Measurements from ENCODE around the gene PBLD.

Gene PBLD

GRCh38 chr10:68334672-68335467, 2.1 kb upstream of the PBLD start:
- H3F3A ChIP-seq (ENCODE audit: control insufficient read depth, insufficient read depth) = peaks cover 28% of the 10 kb centered on the region
- H3K4me3 ChIP-seq (ENCODE audit: low read length) = peak overlapping the region; percentile 83
- no peaks in the 10 kb centered on the region for H3K9me2 ChIP-seq (replicated peaks; ENCODE audit: control insufficient read depth, low read length)
- peak overlapping the region; percentile 87 for H3K4me2 ChIP-seq (ENCODE audit: low read length)
- H3K79me2 ChIP-seq (ENCODE audit: control insufficient read depth, low read length) = peaks cover 91% of the 10 kb centered on the region
- H3K27ac ChIP-seq (ENCODE audit: low read depth, low read length) = peak overlapping the region; percentile 10; the same call in 1 of the 2 replicates
- H3K9me3 ChIP-seq (ENCODE audit: control insufficient read depth, insufficient read depth, low read length) = no peaks in the 10 kb centered on the region
- H4K20me1 ChIP-seq (ENCODE audit: control insufficient read depth, insufficient read depth, low read depth, low read length) = peaks cover 54% of the 10 kb centered on the region
- H3K4me1 ChIP-seq (ENCODE audit: control insufficient read depth, low read length) = peaks cover 47% of the 10 kb centered on the region
- no peaks in the 10 kb centered on the region for H3K27me3 ChIP-seq (ENCODE audit: control insufficient read depth, low read length)
- peaks cover 78% of the 10 kb centered on the region for H3K36me3 ChIP-seq (ENCODE audit: control insufficient read depth, low read length)
- TF ChIP-seq EZH2phosphoT487 (IDR thresholded peaks at IDR 0.05; ENCODE audit: borderline replicate concordance, low read length) = no peak
- TF ChIP-seq, protein P1, sequence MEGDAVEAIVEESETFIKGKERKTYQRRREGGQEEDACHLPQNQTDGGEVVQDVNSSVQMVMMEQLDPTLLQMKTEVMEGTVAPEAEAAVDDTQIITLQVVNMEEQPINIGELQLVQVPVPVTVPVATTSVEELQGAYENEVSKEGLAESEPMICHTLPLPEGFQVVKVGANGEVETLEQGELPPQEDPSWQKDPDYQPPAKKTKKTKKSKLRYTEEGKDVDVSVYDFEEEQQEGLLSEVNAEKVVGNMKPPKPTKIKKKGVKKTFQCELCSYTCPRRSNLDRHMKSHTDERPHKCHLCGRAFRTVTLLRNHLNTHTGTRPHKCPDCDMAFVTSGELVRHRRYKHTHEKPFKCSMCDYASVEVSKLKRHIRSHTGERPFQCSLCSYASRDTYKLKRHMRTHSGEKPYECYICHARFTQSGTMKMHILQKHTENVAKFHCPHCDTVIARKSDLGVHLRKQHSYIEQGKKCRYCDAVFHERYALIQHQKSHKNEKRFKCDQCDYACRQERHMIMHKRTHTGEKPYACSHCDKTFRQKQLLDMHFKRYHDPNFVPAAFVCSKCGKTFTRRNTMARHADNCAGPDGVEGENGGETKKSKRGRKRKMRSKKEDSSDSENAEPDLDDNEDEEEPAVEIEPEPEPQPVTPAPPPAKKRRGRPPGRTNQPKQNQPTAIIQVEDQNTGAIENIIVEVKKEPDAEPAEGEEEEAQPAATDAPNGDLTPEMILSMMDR (IDR thresholded peaks at IDR 0.05; ENCODE audit: low read depth, low read length, poor library complexity, severe bottlenecking) = no peak

GRCh38 chr10:68333440-68334431, 1.0 kb upstream of the PBLD start:
- Histone ChIP-seq H4K20me1 (ENCODE audit: control insufficient read depth, insufficient read depth, low read depth, low read length) (peaks cover 51% of the 10 kb centered on the region), H3K27ac (ENCODE audit: low read depth, low read length) (peak overlapping the region; percentile 87), H3K36me3 (ENCODE audit: control insufficient read depth, low read length) (peaks cover 67% of the 10 kb centered on the region), H3F3A (ENCODE audit: control insufficient read depth, insufficient read depth) (peaks cover 29% of the 10 kb centered on the region), H3K4me2 (ENCODE audit: low read length) (peak overlapping the region; percentile 87), H3K9me2 (replicated peaks; ENCODE audit: control insufficient read depth, low read length) (no peaks in the 10 kb centered on the region), H3K4me1 (ENCODE audit: control insufficient read depth, low read length) (peaks cover 58% of the 10 kb centered on the region), H3K79me2 (ENCODE audit: control insufficient read depth, low read length) (peaks cover 80% of the 10 kb centered on the region), H3K27me3 (ENCODE audit: control insufficient read depth, low read length) (no peaks in the 10 kb centered on the region), H3K9me3 (ENCODE audit: control insufficient read depth, insufficient read depth, low read length) (no peaks in the 10 kb centered on the region), H3K4me3 (ENCODE audit: low read length) (peak overlapping the region; percentile 83)
- TF ChIP-seq, protein P1 (IDR thresholded peaks at IDR 0.05; ENCODE audit: low read depth, low read length, poor library complexity, severe bottlenecking) = no peak
- TF ChIP-seq EZH2phosphoT487 (IDR thresholded peaks at IDR 0.05; ENCODE audit: borderline replicate concordance, low read length) = no peak

GRCh38 chr10:68333058-68333395, 299 bp upstream of the PBLD start:
- peaks cover 73% of the 10 kb centered on the region for H3K79me2 ChIP-seq (ENCODE audit: control insufficient read depth, low read length)
- peak overlapping the region; percentile 87 for H3K27ac ChIP-seq (ENCODE audit: low read depth, low read length)
- H3K4me1 ChIP-seq (ENCODE audit: control insufficient read depth, low read length) = peaks cover 65% of the 10 kb centered on the region
- no peaks in the 10 kb centered on the region for H3K27me3 ChIP-seq (ENCODE audit: control insufficient read depth, low read length)
- peaks cover 60% of the 10 kb centered on the region for H3K36me3 ChIP-seq (ENCODE audit: control insufficient read depth, low read length)
- peak overlapping the region; percentile 87 for H3K4me2 ChIP-seq (ENCODE audit: low read length)
- H3K9me2 ChIP-seq (replicated peaks; ENCODE audit: control insufficient read depth, low read length) = no peaks in the 10 kb centered on the region
- H3F3A ChIP-seq (ENCODE audit: control insufficient read depth, insufficient read depth) = peaks cover 23% of the 10 kb centered on the region; the same call in 1 of the 2 replicates
- no peaks in the 10 kb centered on the region for H3K9me3 ChIP-seq (ENCODE audit: control insufficient read depth, insufficient read depth, low read length)
- peaks cover 45% of the 10 kb centered on the region for H4K20me1 ChIP-seq (ENCODE audit: control insufficient read depth, insufficient read depth, low read depth, low read length)
- TF ChIP-seq, protein P1 (IDR thresholded peaks at IDR 0.05; ENCODE audit: low read depth, low read length, poor library complexity, severe bottlenecking) = no peak
- TF ChIP-seq EZH2phosphoT487 (IDR thresholded peaks at IDR 0.05; ENCODE audit: borderline replicate concordance, low read length) = no peak
- H3K4me3 ChIP-seq (ENCODE audit: low read length) = peak overlapping the region; percentile 83
